Measurements from ENCODE around the gene KRTAP5-7.

GRCh38 chr11:71557257-71557656 is 30.2 kb downstream of the KRTAP5-7 start:
- no peak for TF ChIP-seq POLR2A (IDR thresholded peaks at IDR 0.05; ENCODE audit: low read depth, low read length)
- TF ChIP-seq CTCF (IDR thresholded peaks at IDR 0.05; ENCODE audit: extremely low read depth in 1 of 2, insufficient read depth in 1 of 2, low read depth in 1 of 2, low read length in 2 of 2) = no peak
- TF ChIP-seq MYC (IDR thresholded peaks at IDR 0.05; ENCODE audit: low read depth, low read length) = no peak

Measured in endothelial cell of umbilical vein (primary cell).